Measurements from ENCODE around the gene SMYD4. TPM values are rescaled to one million over a fixed set of nuclear protein-coding genes. Genes with fewer than 3 reads are reported as not detected.

The SMYD4 gene
- total and polyA plus RNA-seq, 10 of the 15 experiments (the other 5 are each of a cell fraction or from before 2014, with no cell fraction given): 2.1 to 18.8 (median 13.7) TPM

- POLR2A ChIA-PET: interaction anchor here (0.6 kb wide), 1 partner anchor 803 kb away, joined by 3 read pairs; no protein-coding TSS in a partner anchor
- Histone ChIP-seq H3K27me3 (replicated peaks in 1 of 2; ENCODE audit: control insufficient read depth in 2 of 2, insufficient read depth in 2 of 2, low read length in 1 of 2) (no peaks in the 10 kb centered on the region), H3K9ac (ENCODE audit: control insufficient read depth, insufficient read depth, low read length) (no peak overlapping the region), H3K36me3 (ENCODE audit: control insufficient read depth in 2 of 2, insufficient read depth in 2 of 2, low read length in 1 of 2) (peaks cover 12 to 14% of the 10 kb centered on the region in 2 experiments), H3K27ac (ENCODE audit: control insufficient read depth, insufficient read depth) (no peak overlapping the region), H3K4me1 (ENCODE audit: control insufficient read depth, insufficient read depth, low read length) (no peaks in the 10 kb centered on the region), H2AFZ (ENCODE audit: control insufficient read depth, low read depth, low read length) (no peak overlapping the region), H3K79me2 (ENCODE audit: control insufficient read depth, insufficient read depth, low read length) (no peaks in the 10 kb centered on the region), H3K9me3 (replicated peaks; ENCODE audit: control insufficient read depth, insufficient read depth, low read length) (no peaks in the 10 kb centered on the region), H3K4me3 (no peak overlapping the region), H3K4me2 (ENCODE audit: control insufficient read depth, insufficient read depth) (no peak overlapping the region), H4K20me1 (ENCODE audit: control insufficient read depth, insufficient read depth) (no peaks in the 10 kb centered on the region)
- DNase-seq (ENCODE audit: low read depth, low spot score) (no peak), FAIRE-seq (no peak), ATAC-seq (no peak)
- in situ Hi-C loops (cut with MboI) (no loop called here), intact Hi-C loops (cut with micrococcal nuclease; ENCODE audit: unreplicated experiment) (loop anchor here (10.0 kb wide), 1 partner anchor 121 kb away; no protein-coding TSS in a partner anchor)
- CTCF ChIA-PET: interaction anchor here (1.3 to 8.5 kb wide), 2 partner anchors 65 to 117 kb away, joined by 3 to 121 read pairs; no protein-coding TSS in a partner anchor
- RAD21 ChIA-PET (ENCODE audit: unreplicated experiment): interaction anchor here (4.7 kb wide), 1 partner anchor 63 kb away, joined by 80 read pairs; the partner anchor contains the start of gene WDR81
- BruUV-seq (replicated peaks): no TSS peak
- 99% methylated on average over 4 of the region's 4 CpGs for WGBS (ENCODE audit: insufficient coverage, insufficient replicate concordance, low lambda C conversion rate, missing lambda C conversion rate)
- TF ChIP-seq DPF2 (IDR thresholded peaks at IDR 0.05) (no peak), MXI1 (IDR thresholded peaks at IDR 0.05; ENCODE audit: low read depth, low read length) (no peak), LARP7 (IDR thresholded peaks at IDR 0.05) (no peak), CTCF (IDR thresholded peaks at IDR 0.05 in 2 of 3, conservative IDR thresholded peaks at IDR 0.05 in 1 of 3; ENCODE audit: control insufficient read depth in 2 of 3, extremely low read depth in 1 of 3, insufficient read depth in 1 of 3, low read depth in 3 of 3, low read length in 3 of 3) (no peak), MYC (IDR thresholded peaks at IDR 0.05; ENCODE audit: insufficient read depth, insufficient read length, insufficient replicate concordance, low read length, severe bottlenecking) (no peak), SUZ12 (IDR thresholded peaks at IDR 0.05; ENCODE audit: unreplicated experiment) (no peak), BHLHE40 (IDR thresholded peaks at IDR 0.05; ENCODE audit: borderline replicate concordance in 1 of 2, low read depth in 2 of 2, low read length in 1 of 2) (no peak), ELK1 (IDR thresholded peaks at IDR 0.05; ENCODE audit: low read depth, low read length) (no peak), NFIC (IDR thresholded peaks at IDR 0.05; ENCODE audit: low read depth, low read length) (no peak), HDAC2 (IDR thresholded peaks at IDR 0.05) (no peak), RELB (IDR thresholded peaks at IDR 0.05; ENCODE audit: low read depth) (no peak)
- SMC1A ChIA-PET (ENCODE audit: uncharacterized antibody, unreplicated experiment): no interaction called here
Observed at GRCh38 chr17:1785930-1786329, 43.8 kb downstream of the SMYD4 start.

Data from GM12878 (cell line).